ENCODE results near the gene EDAR. TPM values are rescaled to one million over a fixed set of nuclear protein-coding genes. Genes with fewer than 3 reads are reported as not detected.

EDAR gene
- total RNA-seq, 4 donors from 2014 or later: not detected

DNA sequence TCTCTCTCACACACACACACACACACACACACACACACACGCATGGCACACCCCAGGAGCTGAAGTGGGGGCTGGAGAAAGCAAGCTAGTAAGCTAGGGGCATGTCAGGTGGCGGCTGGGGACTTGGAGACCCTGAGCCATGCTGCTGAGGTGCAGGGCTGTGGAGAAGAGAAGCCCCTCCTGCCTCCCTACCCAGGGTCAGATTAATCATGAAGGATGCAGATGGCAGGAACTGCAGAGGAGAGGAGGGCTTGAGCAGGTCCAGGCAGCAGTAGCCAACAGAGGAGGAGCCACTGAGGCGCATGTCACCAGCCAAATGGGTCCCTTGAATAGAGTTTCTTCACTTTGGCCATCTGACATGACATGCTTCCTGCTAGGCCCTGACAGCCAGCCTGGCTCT lies 9.6 kb downstream of the EDAR start:
- intact Hi-C loops (cut with DNase I; ENCODE audit: low total_unique reads): no loop called here

DNA sequence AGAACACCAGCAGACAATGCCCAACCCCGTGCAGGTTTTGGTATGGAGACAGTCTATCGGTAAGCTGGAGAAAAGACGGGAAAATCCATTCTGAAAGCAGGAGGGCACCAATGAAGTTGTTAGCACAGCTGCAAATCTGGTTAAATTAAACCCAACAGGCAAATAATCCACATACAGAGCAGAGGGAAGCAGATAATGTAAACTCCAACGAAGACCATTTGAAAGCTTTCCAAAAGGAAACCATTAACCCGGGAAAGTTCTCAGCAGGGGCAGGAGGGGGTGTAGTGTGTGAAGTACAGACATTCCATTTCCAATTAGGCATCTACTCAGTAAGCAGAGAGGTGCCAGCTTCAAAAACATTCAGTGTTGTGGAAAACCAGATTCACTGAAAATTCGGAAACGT lies 10.3 kb downstream of the EDAR start:
- in situ Hi-C loops (cut with MboI; ENCODE audit: low sequenced_read_pairs in 4 of 4): no loop called here

More for the DNA sequence above, 9.6 kb downstream of the EDAR start:
- no peaks in the 10 kb centered on the region for H3K36me3 ChIP-seq
- H3K27me3 ChIP-seq: no peaks in the 10 kb centered on the region
- TF ChIP-seq, protein P1, sequence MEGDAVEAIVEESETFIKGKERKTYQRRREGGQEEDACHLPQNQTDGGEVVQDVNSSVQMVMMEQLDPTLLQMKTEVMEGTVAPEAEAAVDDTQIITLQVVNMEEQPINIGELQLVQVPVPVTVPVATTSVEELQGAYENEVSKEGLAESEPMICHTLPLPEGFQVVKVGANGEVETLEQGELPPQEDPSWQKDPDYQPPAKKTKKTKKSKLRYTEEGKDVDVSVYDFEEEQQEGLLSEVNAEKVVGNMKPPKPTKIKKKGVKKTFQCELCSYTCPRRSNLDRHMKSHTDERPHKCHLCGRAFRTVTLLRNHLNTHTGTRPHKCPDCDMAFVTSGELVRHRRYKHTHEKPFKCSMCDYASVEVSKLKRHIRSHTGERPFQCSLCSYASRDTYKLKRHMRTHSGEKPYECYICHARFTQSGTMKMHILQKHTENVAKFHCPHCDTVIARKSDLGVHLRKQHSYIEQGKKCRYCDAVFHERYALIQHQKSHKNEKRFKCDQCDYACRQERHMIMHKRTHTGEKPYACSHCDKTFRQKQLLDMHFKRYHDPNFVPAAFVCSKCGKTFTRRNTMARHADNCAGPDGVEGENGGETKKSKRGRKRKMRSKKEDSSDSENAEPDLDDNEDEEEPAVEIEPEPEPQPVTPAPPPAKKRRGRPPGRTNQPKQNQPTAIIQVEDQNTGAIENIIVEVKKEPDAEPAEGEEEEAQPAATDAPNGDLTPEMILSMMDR (IDR thresholded peaks at IDR 0.05 in 4 of 5, conservative IDR thresholded peaks at IDR 0.05 in 1 of 5): no peak
- TF ChIP-seq POLR2A (IDR thresholded peaks at IDR 0.05): no peak
- ATAC-seq (no peak), DNase-seq (no peak)
- H3K4me3 ChIP-seq: no peak overlapping the region
- in situ Hi-C loops (cut with MboI; ENCODE audit: low sequenced_read_pairs in 4 of 4): no loop called here
- H3K9me3 ChIP-seq: no peaks in the 10 kb centered on the region
- no peaks in the 10 kb centered on the region for H3K4me1 ChIP-seq
- no peak overlapping the region for H3K27ac ChIP-seq

DNA sequence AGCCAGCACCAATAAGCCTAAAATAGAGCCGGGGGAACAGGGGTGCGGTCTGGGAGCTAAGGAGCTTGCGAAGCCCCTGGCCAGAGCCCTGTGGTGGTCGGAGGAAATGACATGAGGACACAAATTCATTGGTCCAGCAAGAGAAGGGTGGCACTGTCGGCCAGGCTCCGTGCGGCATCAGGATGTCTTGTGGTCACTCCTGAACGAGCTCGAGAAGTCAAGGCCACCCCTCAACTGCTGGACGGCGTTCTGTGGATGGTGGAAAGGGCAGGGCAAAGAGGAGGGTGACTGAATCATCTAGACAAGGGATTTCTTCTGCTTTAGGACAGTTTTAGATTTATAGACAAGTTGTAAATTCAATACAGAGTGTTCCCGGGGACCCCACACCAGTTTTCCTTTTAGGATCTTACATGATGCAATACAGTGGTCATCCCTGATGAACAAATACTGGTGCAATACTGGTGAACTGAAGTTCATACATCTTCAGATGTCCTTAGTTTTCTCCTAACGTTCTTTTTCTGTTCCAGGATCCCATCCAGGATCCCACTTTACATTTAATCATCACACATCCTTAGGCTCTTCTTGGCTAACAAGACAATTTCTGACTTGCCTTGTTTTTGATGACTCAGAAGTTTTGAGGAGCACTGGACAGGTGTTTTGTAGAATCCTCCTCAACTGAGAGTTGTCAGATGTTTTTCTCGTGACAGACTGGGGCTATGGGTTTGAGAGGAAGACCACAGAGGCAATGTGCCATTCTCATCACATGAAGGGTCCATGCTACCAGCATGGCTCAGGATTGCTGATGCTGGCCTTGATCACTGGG lies 13.2 kb downstream of the EDAR start:
- Histone ChIP-seq H3K27ac (no peak overlapping the region), H3K9me3 (no peaks in the 10 kb centered on the region), H3K36me3 (no peaks in the 10 kb centered on the region), H3K4me3 (no peak overlapping the region), H3K4me1 (no peaks in the 10 kb centered on the region), H3K27me3 (no peaks in the 10 kb centered on the region)
- TF ChIP-seq POLR2A (IDR thresholded peaks at IDR 0.05): no peak
- TF ChIP-seq, protein P1 (IDR thresholded peaks at IDR 0.05 in 4 of 5, conservative IDR thresholded peaks at IDR 0.05 in 1 of 5): no peak
- intact Hi-C loops (cut with DNase I; ENCODE audit: low total_unique reads): no loop called here
- in situ Hi-C loops (cut with MboI; ENCODE audit: low sequenced_read_pairs in 4 of 4): no loop called here
- ATAC-seq (no peak), DNase-seq (no peak)

More for the DNA sequence above, 10.3 kb downstream of the EDAR start:
- H3K4me1 ChIP-seq: no peaks in the 10 kb centered on the region
- intact Hi-C loops (cut with DNase I; ENCODE audit: low total_unique reads): no loop called here
- no peaks in the 10 kb centered on the region for H3K27me3 ChIP-seq
- ATAC-seq (no peak), DNase-seq (no peak)
- no peaks in the 10 kb centered on the region for H3K9me3 ChIP-seq
- TF ChIP-seq, protein P1 (IDR thresholded peaks at IDR 0.05 in 4 of 5, conservative IDR thresholded peaks at IDR 0.05 in 1 of 5): no peak
- TF ChIP-seq POLR2A (IDR thresholded peaks at IDR 0.05): no peak
- no peak overlapping the region for H3K4me3 ChIP-seq
- no peaks in the 10 kb centered on the region for H3K36me3 ChIP-seq
- no peak overlapping the region for H3K27ac ChIP-seq

DNA sequence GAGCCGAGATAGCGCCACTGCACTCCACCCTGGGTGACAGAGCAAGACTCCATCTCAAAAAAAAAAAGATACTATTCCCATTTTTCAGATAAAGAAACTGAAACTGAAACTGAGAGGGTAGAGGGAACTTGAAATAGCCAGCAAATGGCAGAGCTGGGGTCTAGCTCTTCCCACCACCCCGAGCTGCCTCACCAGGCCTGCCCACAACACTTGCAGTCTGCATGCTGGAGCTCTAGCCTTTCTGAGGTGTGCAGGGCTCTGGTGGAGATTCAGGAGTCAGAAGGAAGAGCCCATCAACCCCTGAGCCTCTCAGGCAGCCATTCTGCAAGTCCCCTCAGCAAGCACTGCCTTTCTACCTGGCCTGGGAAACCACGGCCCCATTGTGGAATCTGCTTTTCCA lies 14.3 kb downstream of the EDAR start:
- no peak for TF ChIP-seq POLR2A (IDR thresholded peaks at IDR 0.05)
- TF ChIP-seq, protein P1 (IDR thresholded peaks at IDR 0.05 in 4 of 5, conservative IDR thresholded peaks at IDR 0.05 in 1 of 5): no peak
- Histone ChIP-seq H3K4me1 (no peaks in the 10 kb centered on the region), H3K27me3 (no peaks in the 10 kb centered on the region), H3K9me3 (no peaks in the 10 kb centered on the region), H3K27ac (no peak overlapping the region), H3K36me3 (no peaks in the 10 kb centered on the region), H3K4me3 (no peak overlapping the region)
- no peak for DNase-seq
- intact Hi-C loops (cut with DNase I; ENCODE audit: low total_unique reads) (no loop called here), in situ Hi-C loops (cut with MboI; ENCODE audit: low sequenced_read_pairs in 4 of 4) (no loop called here)
- no peak for ATAC-seq

Data from gastrocnemius medialis (tissue), 4 donors.